KMS-11 (cell line): ENCODE measurements around the gene CRY2.
A peak's percentile ranks its signal among the peaks of the same experiment; 100 is the strongest.

Source experiments
- H2AFZ ChIP-seq: fragments of 200-600 bp; sonication (generic); 2 replicates; pipeline ENCODE4 v1.6.1; 2016; ENCODE audit warnings: antibody characterized with exemption, mixed run types, low read depth
- H3K27ac ChIP-seq: fragments of 200-600 bp; sonication (generic); 2 replicates; pipeline ENCODE4 v1.6.1; 2016; ENCODE audit warnings: mild to moderate bottlenecking, mixed run types
- H3K27me3 ChIP-seq: fragments of 200-600 bp; sonication (generic); 2 replicates; pipeline ENCODE4 v1.6.1; 2017; ENCODE audit warnings: mild to moderate bottlenecking, low read depth, mixed run types, moderate library complexity; ENCODE audit not compliant: insufficient read depth
- H3K36me3 ChIP-seq: fragments of 200-600 bp; sonication (generic); 2 replicates; pipeline ENCODE4 v1.6.1; 2017; ENCODE audit warnings: mild to moderate bottlenecking, mixed run types; ENCODE audit not compliant: insufficient read depth
- H3K4me1 ChIP-seq: fragments of 200-600 bp; sonication (generic); 2 replicates; pipeline ENCODE4 v1.6.1; 2016; ENCODE audit warnings: mild to moderate bottlenecking, low read depth, mixed run types; ENCODE audit not compliant: poor library complexity, severe bottlenecking
- H3K4me2 ChIP-seq: fragments of 200-600 bp; sonication (generic); 2 replicates; pipeline ENCODE4 v1.7.0; 2016; ENCODE audit warnings: mild to moderate bottlenecking, mixed run types
- H3K4me3 ChIP-seq: fragments of 200-600 bp; sonication (generic); IDR thresholded peaks from 2 replicates; pipeline ENCODE4 v1.6.1; 2017; ENCODE audit warnings: low read depth, low read length, mixed read lengths; ENCODE audit not compliant: insufficient read depth
- H3K79me2 ChIP-seq: fragments of 200-600 bp; sonication (generic); 2 replicates; pipeline ENCODE4 v1.6.1; 2016; ENCODE audit warnings: low read depth, mixed run types; ENCODE audit not compliant: insufficient read depth
- H3K9ac ChIP-seq: fragments of 200-600 bp; sonication (generic); 2 replicates; pipeline ENCODE4 v1.6.1; 2016; ENCODE audit warnings: mild to moderate bottlenecking, mixed run types
- H4K20me1 ChIP-seq: fragments of 200-600 bp; sonication (generic); 2 replicates; pipeline ENCODE4 v1.6.1; 2016; ENCODE audit warnings: mild to moderate bottlenecking, mixed run types; ENCODE audit not compliant: insufficient read depth
- TF ChIP-seq, protein P1 (sequence below): fragments of 200-600 bp; sonication (generic); conservative IDR thresholded peaks from 2 replicates; pipeline ENCODE4 v1.6.1; 2017; ENCODE audit warnings: low read depth, mild to moderate bottlenecking, antibody characterized with exemption, low read length, moderate library complexity, mixed read lengths

CRY2 gene

DNA sequence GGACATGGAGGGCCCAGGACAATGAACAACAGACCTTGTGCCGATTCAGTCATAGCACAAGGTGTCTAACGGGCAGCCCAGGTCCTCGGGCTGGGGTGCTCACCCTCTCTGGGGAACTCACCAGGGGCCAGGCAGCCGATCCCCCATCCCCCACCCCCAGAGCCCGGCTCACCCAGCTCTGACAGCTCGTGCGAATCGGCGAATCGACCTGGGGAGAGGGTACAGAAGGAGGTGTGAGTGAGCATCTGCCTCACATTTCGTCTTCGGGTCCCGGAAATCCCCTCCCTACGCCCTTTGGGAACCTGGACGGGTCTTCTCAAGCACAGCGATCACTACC lies 70.0 kb downstream of the CRY2 start:
- TF ChIP-seq, protein P1, sequence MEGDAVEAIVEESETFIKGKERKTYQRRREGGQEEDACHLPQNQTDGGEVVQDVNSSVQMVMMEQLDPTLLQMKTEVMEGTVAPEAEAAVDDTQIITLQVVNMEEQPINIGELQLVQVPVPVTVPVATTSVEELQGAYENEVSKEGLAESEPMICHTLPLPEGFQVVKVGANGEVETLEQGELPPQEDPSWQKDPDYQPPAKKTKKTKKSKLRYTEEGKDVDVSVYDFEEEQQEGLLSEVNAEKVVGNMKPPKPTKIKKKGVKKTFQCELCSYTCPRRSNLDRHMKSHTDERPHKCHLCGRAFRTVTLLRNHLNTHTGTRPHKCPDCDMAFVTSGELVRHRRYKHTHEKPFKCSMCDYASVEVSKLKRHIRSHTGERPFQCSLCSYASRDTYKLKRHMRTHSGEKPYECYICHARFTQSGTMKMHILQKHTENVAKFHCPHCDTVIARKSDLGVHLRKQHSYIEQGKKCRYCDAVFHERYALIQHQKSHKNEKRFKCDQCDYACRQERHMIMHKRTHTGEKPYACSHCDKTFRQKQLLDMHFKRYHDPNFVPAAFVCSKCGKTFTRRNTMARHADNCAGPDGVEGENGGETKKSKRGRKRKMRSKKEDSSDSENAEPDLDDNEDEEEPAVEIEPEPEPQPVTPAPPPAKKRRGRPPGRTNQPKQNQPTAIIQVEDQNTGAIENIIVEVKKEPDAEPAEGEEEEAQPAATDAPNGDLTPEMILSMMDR = no peak
- Histone ChIP-seq H4K20me1 (no peaks in the 10 kb centered on the region), H3K79me2 (peaks cover 14% of the 10 kb centered on the region), H3K4me2 (peak overlapping the region; percentile 100), H3K27me3 (no peaks in the 10 kb centered on the region), H3K36me3 (no peaks in the 10 kb centered on the region), H3K4me1 (peaks cover 16% of the 10 kb centered on the region), H3K27ac (peak overlapping the region; percentile 68), H3K4me3 (no peak overlapping the region), H3K9ac (peak overlapping the region; percentile 41), H2AFZ (peak overlapping the region; percentile 89; the same call in 1 of the 2 replicates)

DNA sequence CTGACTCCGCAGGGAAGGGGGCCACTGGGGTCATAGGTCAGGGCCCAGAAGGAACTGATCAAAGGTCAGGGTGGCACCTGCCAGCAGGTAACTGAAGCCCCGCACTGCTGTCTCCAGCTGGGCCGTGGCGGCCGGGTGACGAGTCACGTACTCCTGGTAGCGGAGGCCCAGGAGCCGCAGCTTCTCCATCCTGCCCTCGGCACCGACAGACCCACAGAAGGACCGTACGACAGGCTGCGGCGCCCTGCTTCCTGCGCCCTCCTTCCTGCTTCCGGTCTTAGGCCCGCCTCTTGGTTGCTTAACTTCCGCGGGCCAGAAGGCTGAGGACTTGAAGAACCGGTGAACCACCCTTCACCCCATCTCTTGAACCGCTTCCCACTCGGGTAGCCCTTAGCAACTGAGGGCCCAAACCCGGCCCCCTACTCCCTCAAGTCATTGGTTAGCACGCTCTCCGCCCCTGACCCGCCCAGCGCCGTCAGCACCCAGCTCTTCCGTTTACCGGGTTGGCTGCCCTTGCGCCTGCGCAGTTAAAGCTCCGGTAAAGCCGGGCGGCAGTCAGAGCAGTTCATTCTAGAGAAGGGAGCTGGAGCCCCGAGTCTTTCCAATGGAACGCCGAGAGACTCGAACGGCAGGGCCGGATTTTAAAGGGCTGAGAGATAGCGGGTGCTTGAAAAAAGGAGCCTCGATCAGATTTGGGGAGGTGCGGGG lies 70.5 kb downstream of the CRY2 start, which contains the start of gene PEX16:
Gene PEX16, minus strand, starts transcription at position 255 of the 708 bp plus-strand sequence. Its CDS starts 66 bp downstream, at position 189.
- no peaks in the 10 kb centered on the region for H3K27me3 ChIP-seq
- H4K20me1 ChIP-seq = no peaks in the 10 kb centered on the region
- H3K27ac ChIP-seq = peak within 1 kb of the TSS; percentile 68
- TF ChIP-seq, protein P1 = no peak
- H3K9ac ChIP-seq = peak within 1 kb of the TSS; percentile 41
- peak within 1 kb of the TSS; percentile 100 for H3K4me2 ChIP-seq
- H3K79me2 ChIP-seq = peaks cover 14% of the 10 kb centered on the region
- H3K36me3 ChIP-seq = no peaks in the 10 kb centered on the region
- peaks cover 16% of the 10 kb centered on the region for H3K4me1 ChIP-seq
- H2AFZ ChIP-seq = peak within 1 kb of the TSS; percentile 89
- no peak within 1 kb of the TSS for H3K4me3 ChIP-seq

DNA sequence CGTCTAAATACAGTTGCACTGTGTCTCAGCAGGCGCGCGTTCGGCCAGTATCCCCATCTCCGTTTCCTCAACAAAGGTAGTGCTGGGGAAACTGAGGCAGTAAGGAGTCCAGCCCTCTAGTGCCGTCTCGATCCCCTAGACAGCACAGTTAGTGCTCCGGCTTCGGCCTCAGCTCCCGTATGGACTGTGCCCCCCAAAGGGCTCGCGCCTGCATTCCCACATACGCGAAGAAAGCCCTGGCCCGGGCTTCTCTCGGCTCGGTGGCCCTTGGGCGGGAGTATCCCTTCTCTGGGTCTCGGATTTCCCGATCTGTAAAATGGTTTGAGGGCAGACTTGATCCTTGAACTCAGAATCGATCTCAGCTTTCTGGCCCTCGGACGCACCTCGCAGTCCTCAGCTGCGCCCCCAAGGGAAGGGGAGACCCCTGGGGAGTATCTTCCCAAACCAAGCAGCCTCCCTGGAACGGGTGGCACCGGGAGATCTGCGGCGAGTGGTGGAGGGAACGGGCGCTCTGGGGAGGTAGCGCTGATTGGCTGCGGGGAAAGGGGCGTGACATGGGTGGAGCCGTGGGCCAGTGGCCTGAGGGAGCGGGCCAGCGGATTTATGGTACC lies 71.2 kb downstream of the CRY2 start:
- peak overlapping the region; percentile 94 for H3K4me2 ChIP-seq
- peaks cover 16% of the 10 kb centered on the region for H3K4me1 ChIP-seq
- peak overlapping the region; percentile 89 for H2AFZ ChIP-seq
- H3K36me3 ChIP-seq = no peaks in the 10 kb centered on the region
- H3K9ac ChIP-seq = peak overlapping the region; percentile 41; the same call in 1 of the 2 replicates
- H4K20me1 ChIP-seq = no peaks in the 10 kb centered on the region
- peak overlapping the region; percentile 68 for H3K27ac ChIP-seq
- H3K27me3 ChIP-seq = 0 out of 2 replicates have a peak, but pooled peaks cover 5% of the 10 kb centered on the region
- TF ChIP-seq, protein P1 = no peak
- no peak overlapping the region for H3K4me3 ChIP-seq
- H3K79me2 ChIP-seq = peaks cover 14% of the 10 kb centered on the region

DNA sequence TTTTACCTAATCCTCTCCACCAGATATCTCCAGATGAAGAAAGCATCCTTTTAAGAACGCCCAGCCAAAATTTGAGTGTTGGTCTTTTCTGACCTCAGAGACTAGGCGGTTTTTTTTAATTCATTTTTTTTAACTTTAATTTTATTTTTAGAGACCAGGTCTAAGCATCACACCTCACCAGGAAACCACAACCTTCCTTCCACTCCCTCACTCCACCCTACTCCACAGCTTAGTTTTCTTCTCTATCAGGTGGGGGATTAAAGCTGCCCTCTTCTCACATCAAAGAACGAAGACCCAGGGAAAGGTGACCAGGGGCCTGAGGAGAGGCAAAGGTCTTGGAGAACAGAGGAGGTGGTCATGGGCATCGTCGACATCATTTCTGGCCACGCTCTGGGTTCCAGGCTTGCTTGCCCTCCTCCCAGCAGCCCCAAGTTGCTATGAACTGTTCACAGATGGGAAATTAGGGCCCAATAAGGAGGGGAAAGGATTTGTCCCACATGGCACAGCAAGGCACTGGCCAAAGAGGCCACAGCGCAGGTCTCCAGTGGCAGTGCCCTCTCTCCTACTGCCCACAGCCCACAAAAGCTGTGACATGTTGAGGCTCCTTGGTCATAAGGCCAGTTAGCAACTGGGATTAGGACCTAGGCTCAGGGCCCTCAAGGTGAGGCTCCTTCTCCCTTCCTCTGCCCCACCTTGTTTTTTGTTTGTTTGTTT lies 71.8 kb downstream of the CRY2 start:
- Histone ChIP-seq H3K4me3 (no peak overlapping the region), H3K27ac (no peak overlapping the region), H3K36me3 (no peaks in the 10 kb centered on the region), H4K20me1 (no peaks in the 10 kb centered on the region), H3K9ac (no peak overlapping the region), H3K4me1 (peaks cover 16% of the 10 kb centered on the region), H3K79me2 (peaks cover 14% of the 10 kb centered on the region), H2AFZ (peak overlapping the region; percentile 89; the same call in 1 of the 2 replicates), H3K4me2 (peak overlapping the region; percentile 94; the same call in 1 of the 2 replicates), H3K27me3 (0 out of 2 replicates have a peak, but pooled peaks cover 5% of the 10 kb centered on the region)
- TF ChIP-seq, protein P1 = no peak
